Left lung (tissue), 10 donors: ENCODE measurements around the gene PCSK9. TPM values are rescaled to one million over a fixed set of nuclear protein-coding genes. Genes with fewer than 3 reads are reported as not detected.

Experiments
- ATAC-seq: fragments of 200-7000 bp; cut with Tn5 transposase; one replicate; pipeline ENCODE4 v1.9.1; 2020; ENCODE audit warnings: moderate library complexity
- DNase-seq, 4 donors: peaks; one replicate each; pipeline ENCODE4 v3.0.0-alpha.2; 2013 to 2020
- H3K27ac ChIP-seq, 2 donors: fragments of 200-600 bp; sonication (generic) in 1 of 2; one replicate each; pipeline versions ENCODE4 v1.5.0 to v1.8.0; 2020 to 2021
- H3K27me3 ChIP-seq, 2 donors: fragments of 200-600 bp; sonication (generic) in 1 of 2; one replicate each; pipeline versions ENCODE4 v1.5.0 to v1.8.0; 2020 to 2021
- H3K36me3 ChIP-seq, 2 donors: fragments of 200-600 bp; sonication (generic) in 1 of 2; one replicate each; pipeline versions ENCODE4 v1.5.0 to v1.8.0; 2020 to 2021
- H3K4me1 ChIP-seq, 2 donors: fragments of 200-600 bp; one replicate each; pipeline ENCODE4 v1.8.0; 2021
- H3K4me3 ChIP-seq, 2 donors: fragments of 200-600 bp; sonication (generic) in 1 of 2; one replicate each; pipeline versions ENCODE4 v1.5.0 to v1.8.0; 2020 to 2021; ENCODE audit warnings: mild to moderate bottlenecking in 1 of 2
- H3K9me3 ChIP-seq, 2 donors: fragments of 200-600 bp; sonication (generic) in 1 of 2; one replicate each; pipeline versions ENCODE4 v1.5.0 to v1.8.0; 2020 to 2021
- CTCF ChIP-seq, 2 donors: fragments of 200-600 bp; sonication (generic) in 1 of 2; IDR thresholded peaks; one replicate each; pipeline versions ENCODE4 v1.5.0 to v1.8.0; 2021; ENCODE audit warnings: antibody characterized with exemption in 2 of 2
- intact Hi-C, 2 donors: fragments of 100-400 bp; cut with DNase I; formaldehyde crosslinking; loops; one replicate each; pipeline versions ENCODE4 v1.11.2 to v1.14.2; 2022
- polyA plus RNA-seq, 6 donors: library from polyadenylated mRNA; unstranded; fragments of 120-200 nt; gene quantifications; one replicate each; pipeline ENCODE4 v1.2.1, GENCODE V29; 2013; ENCODE audit not compliant: insufficient read length in 6 of 6
- total RNA-seq, 2 donors: library from RNA; stranded (reverse); fragmentation: NEBNext Ultra II Directional; extraction: Animal tissue kit (Norgen Biotek cat#: 25700); gene quantifications; one replicate each; pipeline ENCODE4 v1.2.1, GENCODE V29; 2021
- donor health status: DM: no; HTN: yes; CAD: no.
- donor health status: DM: no; HTN: no; CAD: no.

PCSK9 gene
- total and polyA plus RNA-seq, 8 donors: 0.63 to 55.0 (median 1.5) TPM

- intact Hi-C loops: no loop called here
- Histone ChIP-seq H3K4me3 (no peak overlapping the region), H3K27me3 (no peaks in the 10 kb centered on the region), H3K9me3 (no peaks in the 10 kb centered on the region), H3K36me3 (peaks cover 0 to 99% of the 10 kb centered on the region in 2 donors), H3K4me1 (no peaks in the 10 kb centered on the region), H3K27ac (no peak overlapping the region)
- no peak for ATAC-seq
- no peak for DNase-seq
- TF ChIP-seq CTCF (IDR thresholded peaks at IDR 0.05): no peak
Measured at GRCh38 chr1:55079651-55080050, 40.3 kb downstream of the PCSK9 start.

GRCh38 chr1:55081188-55081904, 42.0 kb downstream of the PCSK9 start:
- no peaks in the 10 kb centered on the region for H3K9me3 ChIP-seq
- no peaks in the 10 kb centered on the region for H3K4me1 ChIP-seq
- ATAC-seq (no peak), DNase-seq (no peak)
- intact Hi-C loops: no loop called here
- no peaks in the 10 kb centered on the region for H3K27me3 ChIP-seq
- no peak for TF ChIP-seq CTCF (IDR thresholded peaks at IDR 0.05)
- no peak overlapping the region for H3K27ac ChIP-seq
- peaks cover 0 to 100% of the 10 kb centered on the region in 2 donors for H3K36me3 ChIP-seq
- no peak overlapping the region for H3K4me3 ChIP-seq

GRCh38 chr1:55081905-55082296, 42.6 kb downstream of the PCSK9 start:
- no peak for DNase-seq
- no peak for TF ChIP-seq CTCF (IDR thresholded peaks at IDR 0.05)
- H3K4me1 ChIP-seq: no peaks in the 10 kb centered on the region
- H3K27me3 ChIP-seq: no peaks in the 10 kb centered on the region
- H3K27ac ChIP-seq: no peak overlapping the region
- intact Hi-C loops: no loop called here
- H3K4me3 ChIP-seq: no peak overlapping the region
- ATAC-seq: no peak
- no peaks in the 10 kb centered on the region for H3K9me3 ChIP-seq
- H3K36me3 ChIP-seq: peaks cover 0 to 100% of the 10 kb centered on the region in 2 donors

GRCh38 chr1:55084257-55084656, 44.9 kb downstream of the PCSK9 start:
- no peak overlapping the region for H3K4me3 ChIP-seq
- no peak for TF ChIP-seq CTCF (IDR thresholded peaks at IDR 0.05)
- no peaks in the 10 kb centered on the region for H3K4me1 ChIP-seq
- ATAC-seq: no peak
- H3K27ac ChIP-seq: no peak overlapping the region
- peaks cover 0 to 100% of the 10 kb centered on the region in 2 donors for H3K36me3 ChIP-seq
- H3K9me3 ChIP-seq: no peaks in the 10 kb centered on the region
- DNase-seq: no peak
- no peaks in the 10 kb centered on the region for H3K27me3 ChIP-seq
- intact Hi-C loops: no loop called here

GRCh38 chr1:55087439-55087838, 48.1 kb downstream of the PCSK9 start:
- no peaks in the 10 kb centered on the region for H3K27me3 ChIP-seq
- H3K36me3 ChIP-seq: peaks cover 0 to 100% of the 10 kb centered on the region in 2 donors
- H3K9me3 ChIP-seq: no peaks in the 10 kb centered on the region
- ATAC-seq: no peak
- no peaks in the 10 kb centered on the region for H3K4me1 ChIP-seq
- intact Hi-C loops: no loop called here
- no peak for TF ChIP-seq CTCF (IDR thresholded peaks at IDR 0.05)
- no peak for DNase-seq
- H3K4me3 ChIP-seq: no peak overlapping the region
- H3K27ac ChIP-seq: no peak overlapping the region
